UCSD-AML1 (cell line): ENCODE measurements around the gene NGEF.
"Not testable (repeated sequence)": the region's sequence is repeated elsewhere in the genome, so short reads cannot be mapped to it uniquely, and the experiment has no call there.

ENCODE experiments used
- DNase-seq: peaks from one replicate; lab custom pipeline; 2025; ENCODE audit not compliant: unreplicated experiment; lab: John Stamatoyannopoulos, UW

Gene NGEF

GRCh38 chr2:232873909-232874641 is 139.0 kb downstream of the NGEF start:
- no peak for DNase-seq

DNA sequence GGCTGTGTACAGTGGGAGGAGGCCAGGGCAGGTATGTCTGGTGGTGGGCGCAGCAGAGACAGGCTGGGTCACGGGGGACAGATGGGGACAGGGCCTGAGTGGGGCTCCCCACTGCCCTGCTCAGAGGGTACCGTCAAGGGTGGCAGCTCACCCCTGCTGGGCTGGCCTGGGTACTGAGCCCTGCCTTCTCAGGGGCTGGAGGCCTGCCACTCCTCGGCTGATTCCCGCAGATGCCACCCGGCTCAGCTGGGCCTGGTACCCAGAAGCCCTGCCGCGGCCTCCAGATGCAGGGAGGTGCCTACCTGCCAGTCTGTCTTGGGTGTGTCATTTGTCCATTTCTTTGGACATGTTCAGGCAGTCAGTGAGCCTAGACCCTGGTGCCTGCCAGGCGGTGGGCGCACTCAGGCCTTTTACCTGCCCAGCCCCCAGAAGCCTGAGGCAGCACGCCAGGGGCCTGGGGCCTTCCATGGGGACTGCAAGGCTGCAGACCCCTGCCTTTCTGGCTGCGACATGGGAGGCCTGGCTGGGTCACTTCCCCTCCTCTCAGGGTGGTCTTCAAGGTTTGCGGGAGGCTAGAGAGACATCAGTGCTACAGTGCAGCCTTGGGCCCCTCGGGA is 139.7 kb downstream of the NGEF start:
- DNase-seq: no peak

GRCh38 chr2:232872826-232873225 is 140.2 kb downstream of the NGEF start:
- DNase-seq: no peak

DNA sequence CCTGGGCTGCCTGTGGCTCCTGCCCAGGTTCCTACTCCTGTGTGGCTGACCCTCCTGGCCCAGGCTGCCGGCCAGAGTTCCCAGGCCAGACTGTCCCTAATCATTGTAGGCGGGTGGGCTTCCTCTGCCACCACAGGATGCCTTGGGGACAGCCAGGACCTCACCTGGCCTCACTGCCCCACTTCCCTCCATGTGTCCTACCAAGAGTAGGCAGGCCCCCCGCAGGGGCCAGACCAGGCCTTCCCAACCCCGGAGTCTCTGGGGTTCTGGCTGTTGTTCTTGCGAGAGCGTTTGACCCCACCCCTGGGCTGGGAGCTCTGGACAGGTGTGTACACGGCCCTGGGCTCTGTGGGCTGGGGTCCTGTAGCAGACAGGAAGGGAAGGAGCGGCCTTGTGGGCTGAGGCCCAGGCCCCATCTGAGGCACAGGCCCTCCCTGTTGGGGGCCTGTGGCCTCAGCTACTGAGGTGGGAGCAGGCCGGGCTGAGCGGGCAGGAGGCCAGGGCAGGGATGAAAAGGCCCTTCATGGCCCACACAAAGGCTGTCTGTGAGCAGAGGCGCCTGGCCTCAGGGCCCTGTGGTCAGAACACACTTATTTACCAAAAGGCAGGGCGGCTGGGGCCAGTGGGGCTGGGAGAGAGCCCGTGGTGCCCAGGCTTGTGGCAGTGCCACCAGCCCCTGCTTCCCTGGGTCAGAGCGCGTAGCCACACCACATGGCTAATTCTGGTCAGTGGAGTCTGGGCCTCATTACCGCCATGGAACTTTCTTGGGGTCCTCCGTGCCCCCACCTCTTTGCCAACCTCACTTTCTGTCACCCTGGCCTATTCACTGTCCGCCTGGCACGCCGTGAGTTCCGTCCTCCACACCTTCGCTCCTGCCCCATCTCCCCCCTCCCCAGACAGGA is 141.0 kb downstream of the NGEF start:
- DNase-seq: no peak

GRCh38 chr2:232871418-232871834 is 141.6 kb downstream of the NGEF start:
- DNase-seq: no peak

DNA sequence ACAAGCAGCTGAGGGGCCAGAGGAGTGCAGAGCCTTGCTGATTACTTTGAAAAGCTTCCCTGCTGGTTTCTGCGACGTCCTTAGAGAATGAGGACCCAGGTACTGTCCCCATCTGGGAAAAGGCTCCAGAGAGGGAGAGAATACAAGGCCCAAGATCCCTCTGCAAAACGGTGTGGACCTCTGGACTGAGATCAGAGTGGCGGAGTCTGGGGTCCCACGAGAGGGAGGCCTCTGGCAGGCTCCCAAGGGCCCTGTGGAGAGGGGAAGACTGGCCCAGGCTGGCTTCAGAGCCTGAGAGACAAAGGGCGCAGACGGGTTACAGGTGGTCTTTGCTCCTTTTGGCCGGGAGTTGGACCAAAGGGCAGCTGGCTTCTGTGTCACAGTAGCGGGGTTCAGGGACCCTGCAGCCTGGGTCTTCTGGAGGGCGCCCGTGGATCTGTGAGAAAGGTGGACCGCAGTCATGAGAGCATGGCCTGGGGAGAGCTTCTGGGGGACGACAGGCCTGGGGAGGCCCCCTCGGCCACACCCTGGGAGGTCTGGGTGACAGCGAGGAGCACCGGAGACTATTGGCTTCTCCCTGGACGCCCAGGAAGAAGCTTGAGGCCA is 142.2 kb downstream of the NGEF start:
- no peak for DNase-seq

GRCh38 chr2:232870018-232870765 is 142.9 kb downstream of the NGEF start, which contains the start of gene SNORC:
TSS of gene SNORC (plus strand) at chr2:232870264. CDS start at chr2:232870342, 78 bp downstream.
- no peak for DNase-seq

- no peak for DNase-seq
Measured at GRCh38 chr2:232869138-232870017, 143.7 kb downstream of the NGEF start.

- no peak for DNase-seq
Measured at GRCh38 chr2:232866104-232866503, 147.0 kb downstream of the NGEF start.

GRCh38 chr2:232865165-232865564 is 147.9 kb downstream of the NGEF start:
- DNase-seq: no peak

DNA sequence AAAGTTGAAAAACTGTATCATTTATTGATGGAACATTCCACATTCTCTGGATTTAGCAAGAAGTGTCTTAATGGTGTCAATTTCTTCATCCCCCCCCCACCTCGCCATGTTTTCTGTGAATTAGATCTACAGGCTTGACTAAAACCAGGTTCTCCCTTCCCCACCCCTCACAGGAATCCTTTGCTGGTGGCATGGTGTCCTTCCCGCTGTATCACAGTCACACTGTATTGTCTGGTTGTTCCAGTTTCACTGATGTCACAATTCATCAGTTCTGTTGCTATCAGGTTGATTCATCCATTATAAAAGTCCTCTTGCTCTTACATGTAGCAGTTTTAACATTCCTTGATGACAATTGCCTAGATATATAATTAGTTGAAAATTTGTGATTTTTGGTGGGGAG is 149.1 kb downstream of the NGEF start:
- no peak for DNase-seq

GRCh38 chr2:232861353-232861752 is 151.7 kb downstream of the NGEF start:
- DNase-seq: no peak

GRCh38 chr2:232860593-232861241 is 152.3 kb downstream of the NGEF start:
- DNase-seq: no peak

DNA sequence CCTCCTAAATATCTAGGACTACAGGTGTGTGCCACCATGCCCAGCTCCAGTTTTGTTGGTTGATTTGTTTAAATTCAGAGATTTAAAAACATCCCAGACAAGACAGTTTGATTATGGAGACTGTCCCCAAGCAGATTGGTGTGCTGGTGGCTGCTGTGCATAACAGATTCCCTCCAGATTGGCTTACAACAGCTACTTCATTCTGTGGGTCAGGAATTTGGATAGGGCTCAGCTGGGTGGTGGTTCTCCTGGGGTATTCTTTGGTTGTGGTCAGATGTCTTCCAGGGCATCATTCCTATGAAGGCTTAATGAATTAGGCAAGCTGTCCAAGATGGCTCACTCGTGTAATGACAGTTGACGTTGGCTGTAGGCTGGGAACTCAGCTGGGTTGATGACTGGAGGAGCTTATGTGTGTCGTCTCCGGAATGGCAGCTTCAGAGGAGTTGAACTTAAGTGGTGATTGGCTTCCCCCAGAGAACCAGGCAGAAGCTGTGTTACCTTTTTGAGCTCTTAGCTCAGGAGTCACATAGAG is 153.6 kb downstream of the NGEF start:
- no peak for DNase-seq

DNA sequence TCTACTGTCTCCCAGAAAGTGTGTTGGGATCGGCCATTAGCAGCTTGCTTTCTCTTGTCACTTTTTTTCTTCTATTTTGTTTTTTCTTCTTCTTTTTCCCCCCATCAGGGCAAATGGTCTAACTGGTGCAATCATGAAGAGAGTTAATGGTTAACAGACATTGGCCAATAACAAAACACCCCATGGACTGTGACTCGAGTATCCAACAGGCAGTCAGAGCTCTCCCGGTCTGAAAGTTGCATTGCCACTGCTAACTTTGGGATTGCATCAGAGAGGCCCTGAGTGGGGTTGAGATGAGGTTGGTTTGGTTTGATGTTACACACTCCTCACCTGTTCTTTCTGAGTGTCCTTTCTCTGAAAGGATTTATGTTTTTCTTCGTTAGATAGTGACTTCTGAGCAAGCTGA is 155.9 kb downstream of the NGEF start:
- DNase-seq: no peak

DNA sequence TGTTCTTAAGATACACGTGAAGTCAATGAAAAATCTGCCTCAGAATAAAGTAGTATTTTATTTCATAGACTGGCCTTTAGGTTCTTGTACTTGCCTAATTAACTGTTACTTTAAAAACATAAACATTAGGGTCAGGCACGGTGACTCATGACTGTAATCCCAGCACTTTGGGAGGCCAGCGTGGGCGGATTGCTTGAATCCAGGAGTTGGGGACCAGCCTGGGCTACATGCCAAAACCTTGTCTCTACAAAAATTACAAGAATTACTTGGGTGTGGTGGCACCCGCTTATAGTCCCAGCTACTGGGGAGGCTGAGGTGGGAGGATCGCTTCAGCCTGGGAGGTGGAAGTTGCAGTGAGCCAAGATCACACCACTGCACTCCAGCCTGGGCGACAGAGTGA is 159.0 kb downstream of the NGEF start:
- DNase-seq: no peak

- no peak for DNase-seq
Measured at GRCh38 chr2:232852676-232853075, 160.4 kb downstream of the NGEF start.

DNA sequence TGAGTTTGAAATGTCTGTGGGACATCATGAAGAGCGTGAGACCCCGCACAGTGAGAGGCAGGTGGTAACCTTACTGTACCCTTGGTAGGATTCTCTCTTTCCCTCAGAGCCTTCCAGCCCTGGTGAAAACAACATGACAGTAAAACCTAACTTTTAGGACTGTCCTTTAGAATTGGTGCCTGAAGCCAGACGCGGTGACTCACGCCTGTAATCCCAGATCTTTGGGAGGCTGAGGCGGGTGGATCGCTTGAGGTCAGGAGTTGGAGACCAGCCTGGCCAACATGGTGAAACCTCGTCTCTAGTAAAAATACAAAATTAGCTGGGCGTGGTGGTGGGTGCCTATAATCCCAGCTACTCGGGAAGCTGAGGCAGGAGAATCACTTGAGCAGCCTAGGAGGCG is 161.0 kb downstream of the NGEF start:
- DNase-seq: not testable (repeated sequence)

- no peak for DNase-seq
Measured at GRCh38 chr2:232850039-232850438, 163.0 kb downstream of the NGEF start.
